Mesothelial cell of epicardium (in vitro differentiated cells): Measurements from ENCODE around the gene ARHGDIG. TPM values are rescaled to one million over a fixed set of nuclear protein-coding genes. Genes with fewer than 3 reads are reported as not detected.

ENCODE experiments used
- DNase-seq, 2 experiments: peaks; one replicate each; pipeline ENCODE4 v3.0.0; 2021; ENCODE audit warnings: low spot score in 2 of 2; ENCODE audit not compliant: unreplicated experiment in 2 of 2
- H3K27ac Mint-ChIP-seq: 2 replicates; pipeline ENCODE4 v1.8.0; 2021; ENCODE audit warnings: mixed read lengths
- H3K27me3 Mint-ChIP-seq: 2 replicates; pipeline ENCODE4 v1.8.0; 2021; ENCODE audit warnings: low read depth, mixed read lengths
- H3K36me3 Mint-ChIP-seq: 2 replicates; pipeline ENCODE4 v1.8.0; 2021; ENCODE audit warnings: mixed read lengths
- H3K4me1 Mint-ChIP-seq: 2 replicates; pipeline ENCODE4 v1.8.0; 2021; ENCODE audit warnings: mixed read lengths
- H3K4me3 Mint-ChIP-seq: 2 replicates; pipeline ENCODE4 v1.8.0; 2021; ENCODE audit warnings: mild to moderate bottlenecking, moderate library complexity, mixed read lengths
- H3K9me3 Mint-ChIP-seq: 2 replicates; pipeline ENCODE4 v1.8.0; 2021; ENCODE audit warnings: mixed read lengths
- CTCF ChIP-seq: fragments of 200-600 bp; sonication (generic); IDR thresholded peaks from one replicate; pipeline ENCODE4 v1.5.0; 2021; ENCODE audit warnings: antibody characterized with exemption; ENCODE audit not compliant: unreplicated experiment
- total RNA-seq: library from RNA; stranded (reverse); gene quantifications from 3 replicates; pipeline ENCODE4 v1.2.1, GENCODE V29; 2021

Gene ARHGDIG
- total RNA-seq, 1 donor from 2014 or later: 3.6 TPM

GRCh38 chr16:316741-317464, 36.5 kb downstream of the ARHGDIG start:
- Mint-ChIP-seq H3K27ac (no peak overlapping the region), H3K36me3 (peaks cover 17% of the 10 kb centered on the region), H3K4me1 (no peaks in the 10 kb centered on the region), H3K4me3 (no peak overlapping the region), H3K9me3 (no peaks in the 10 kb centered on the region), H3K27me3 (no peaks in the 10 kb centered on the region)
- no peak for DNase-seq
- TF ChIP-seq CTCF: no peak

GRCh38 chr16:317583-317982, 37.2 kb downstream of the ARHGDIG start:
- H3K9me3 Mint-ChIP-seq: no peaks in the 10 kb centered on the region
- no peak overlapping the region for H3K27ac Mint-ChIP-seq
- H3K27me3 Mint-ChIP-seq: no peaks in the 10 kb centered on the region
- TF ChIP-seq CTCF: no peak
- no peak overlapping the region for H3K4me3 Mint-ChIP-seq
- DNase-seq: no peak
- H3K4me1 Mint-ChIP-seq: no peaks in the 10 kb centered on the region
- peaks cover 11% of the 10 kb centered on the region for H3K36me3 Mint-ChIP-seq

- Mint-ChIP-seq H3K4me1 (no peaks in the 10 kb centered on the region), H3K27me3 (no peaks in the 10 kb centered on the region), H3K27ac (no peak overlapping the region), H3K4me3 (no peak overlapping the region), H3K36me3 (peaks cover 11% of the 10 kb centered on the region), H3K9me3 (no peaks in the 10 kb centered on the region)
- no peak for TF ChIP-seq CTCF
- no peak for DNase-seq
These were observed 38.2 kb downstream of the ARHGDIG start for GRCh38 chr16:318628-319027.

GRCh38 chr16:320206-320605, 39.8 kb downstream of the ARHGDIG start:
- peaks cover 11% of the 10 kb centered on the region for H3K36me3 Mint-ChIP-seq
- H3K27me3 Mint-ChIP-seq: no peaks in the 10 kb centered on the region
- H3K9me3 Mint-ChIP-seq: no peaks in the 10 kb centered on the region
- H3K4me3 Mint-ChIP-seq: no peak overlapping the region
- H3K27ac Mint-ChIP-seq: no peak overlapping the region
- H3K4me1 Mint-ChIP-seq: no peaks in the 10 kb centered on the region
- TF ChIP-seq CTCF: no peak
- DNase-seq: no peak

GRCh38 chr16:321532-321931, 41.1 kb downstream of the ARHGDIG start:
- Mint-ChIP-seq H3K27ac (no peak overlapping the region), H3K9me3 (no peaks in the 10 kb centered on the region)

More at GRCh38 chr16:321532-321931, 41.1 kb downstream of the ARHGDIG start:
- DNase-seq: no peak
- no peaks in the 10 kb centered on the region for H3K27me3 Mint-ChIP-seq
- no peak for TF ChIP-seq CTCF
- H3K36me3 Mint-ChIP-seq: peaks cover 11% of the 10 kb centered on the region
- H3K4me1 Mint-ChIP-seq: no peaks in the 10 kb centered on the region
- no peak overlapping the region for H3K4me3 Mint-ChIP-seq
